ENCODE measurements around the gene HECW1.
"Not testable (repeated sequence)": the region's sequence is repeated elsewhere in the genome, so short reads cannot be mapped to it uniquely, and the experiment has no call there.

Gene HECW1

GRCh38 chr7:43308913-43309705 is 196.7 kb downstream of the HECW1 start:
- no peak for DNase-seq (ENCODE audit: low read depth in 2 of 2)

- DNase-seq (ENCODE audit: low read depth in 2 of 2) = no peak
These were observed 197.2 kb downstream of the HECW1 start for GRCh38 chr7:43309706-43310022.

- DNase-seq (ENCODE audit: low read depth in 2 of 2) = no peak
These were observed 198.6 kb downstream of the HECW1 start for GRCh38 chr7:43311052-43311451.

DNA sequence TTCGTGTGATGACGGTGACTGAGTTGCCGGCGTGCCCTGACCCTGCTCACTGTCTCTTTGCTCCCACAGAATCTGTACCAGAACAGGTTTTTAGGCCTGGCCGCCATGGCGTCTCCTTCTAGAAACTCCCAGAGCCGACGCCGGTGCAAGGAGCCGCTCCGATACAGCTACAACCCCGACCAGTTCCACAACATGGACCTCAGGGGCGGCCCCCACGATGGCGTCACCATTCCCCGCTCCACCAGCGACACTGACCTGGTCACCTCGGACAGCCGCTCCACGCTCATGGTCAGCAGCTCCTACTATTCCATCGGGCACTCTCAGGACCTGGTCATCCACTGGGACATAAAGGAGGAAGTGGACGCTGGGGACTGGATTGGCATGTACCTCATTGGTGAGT is 199.2 kb downstream of the HECW1 start:
- DNase-seq (ENCODE audit: low read depth in 2 of 2) = no peak

DNA sequence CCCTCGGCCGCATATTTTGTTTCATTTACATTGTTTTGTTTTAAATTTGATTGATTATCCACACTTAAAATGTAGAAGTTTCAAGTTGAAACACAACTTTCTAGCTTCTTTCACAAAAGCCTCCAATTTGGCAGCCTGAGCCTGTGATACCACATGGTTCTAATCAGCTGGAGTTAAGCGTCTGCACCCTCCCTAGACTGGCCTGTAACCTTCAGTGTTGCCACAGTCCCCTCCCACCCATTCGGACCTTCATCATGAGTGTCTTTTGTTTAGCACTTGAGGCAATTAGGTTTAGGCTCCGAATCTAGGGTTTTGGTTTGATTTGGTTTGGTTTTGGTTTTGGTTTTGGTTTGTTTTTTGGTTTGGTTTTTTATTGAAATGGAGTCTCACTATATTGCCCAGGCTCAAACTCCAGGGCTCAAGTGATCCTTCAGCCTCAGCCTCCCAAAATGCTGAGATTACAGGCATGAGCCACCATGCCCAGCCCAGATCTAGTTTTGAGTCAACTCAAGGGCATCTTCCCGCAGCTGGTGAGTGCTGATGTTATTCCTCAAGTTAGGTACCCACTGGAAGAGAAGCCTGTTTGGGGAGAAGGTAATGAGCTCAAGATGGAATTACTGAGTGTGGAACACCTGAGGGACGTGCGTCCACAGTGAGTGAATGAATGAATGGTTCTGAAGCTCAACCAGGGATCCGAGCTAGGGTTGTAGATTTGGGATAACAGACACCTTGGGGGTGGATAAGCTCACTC is 201.4 kb downstream of the HECW1 start:
- DNase-seq (ENCODE audit: low read depth in 2 of 2) = no peak

DNA sequence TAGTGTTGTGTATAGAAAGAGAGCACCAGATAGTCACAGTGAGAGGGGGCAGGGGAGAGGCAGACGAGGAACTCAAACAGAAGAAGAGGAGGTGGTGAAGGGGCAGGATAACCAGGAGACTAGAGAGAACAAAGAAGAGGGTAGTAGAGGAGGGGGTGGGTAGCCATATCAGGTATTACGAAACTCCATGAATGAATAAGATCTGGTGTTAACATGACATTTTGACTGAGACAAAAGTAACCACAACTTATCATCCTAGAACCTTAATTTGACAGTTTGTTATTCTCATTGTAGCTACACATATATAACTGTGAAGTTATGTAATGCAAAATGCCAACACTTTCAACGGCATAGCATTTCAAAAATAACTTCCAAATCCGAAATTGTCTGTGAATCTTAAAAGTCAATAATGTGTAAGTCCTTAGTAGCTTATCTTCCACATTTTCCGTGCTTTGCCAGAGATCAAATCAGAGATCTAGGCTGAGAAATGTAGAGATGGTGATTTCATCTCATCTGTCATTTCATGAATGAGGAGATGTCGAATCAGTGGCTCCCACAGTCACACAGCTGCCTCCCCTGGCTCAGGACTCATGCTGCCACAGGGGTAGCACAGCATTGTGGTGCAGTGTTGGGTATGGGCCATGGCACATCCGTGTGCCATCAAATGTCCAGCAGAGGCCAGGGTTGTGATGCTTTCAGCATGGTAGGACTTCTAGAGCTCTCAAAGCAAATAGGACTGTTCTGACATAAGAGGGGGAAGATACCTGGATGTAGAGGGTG is 202.1 kb downstream of the HECW1 start:
- peak in 1 of 2 donors; percentile 11 for DNase-seq (ENCODE audit: low read depth in 2 of 2)

DNA sequence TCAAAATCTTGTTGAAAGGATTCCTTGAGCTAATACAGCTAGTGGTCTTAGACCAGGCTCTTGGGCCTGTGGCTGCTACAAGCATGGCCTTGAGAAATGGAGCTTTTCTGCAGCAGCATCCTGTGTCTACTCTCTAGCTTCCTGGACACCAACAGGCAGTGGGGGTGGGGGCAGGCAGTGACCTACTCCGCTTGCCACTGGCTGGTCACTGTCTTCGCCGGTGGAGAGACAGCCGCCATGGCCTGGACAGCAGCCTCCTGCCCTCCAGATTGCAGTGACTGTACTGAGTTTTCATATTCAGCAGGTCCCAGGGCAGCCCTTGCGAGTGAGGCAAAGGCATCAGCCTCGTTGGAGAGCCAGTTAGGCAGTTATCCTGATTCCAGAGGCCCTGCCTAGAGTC is 204.6 kb downstream of the HECW1 start:
- no peak for DNase-seq (ENCODE audit: low read depth in 2 of 2)

- no peak for DNase-seq (ENCODE audit: low read depth in 2 of 2)
These were observed 205.8 kb downstream of the HECW1 start for GRCh38 chr7:43318188-43318770.

- DNase-seq (ENCODE audit: low read depth in 2 of 2) = no peak
These were observed 213.1 kb downstream of the HECW1 start for GRCh38 chr7:43325595-43325994.

GRCh38 chr7:43328336-43328735 is 215.9 kb downstream of the HECW1 start:
- DNase-seq (ENCODE audit: low read depth in 2 of 2) = no peak

DNA sequence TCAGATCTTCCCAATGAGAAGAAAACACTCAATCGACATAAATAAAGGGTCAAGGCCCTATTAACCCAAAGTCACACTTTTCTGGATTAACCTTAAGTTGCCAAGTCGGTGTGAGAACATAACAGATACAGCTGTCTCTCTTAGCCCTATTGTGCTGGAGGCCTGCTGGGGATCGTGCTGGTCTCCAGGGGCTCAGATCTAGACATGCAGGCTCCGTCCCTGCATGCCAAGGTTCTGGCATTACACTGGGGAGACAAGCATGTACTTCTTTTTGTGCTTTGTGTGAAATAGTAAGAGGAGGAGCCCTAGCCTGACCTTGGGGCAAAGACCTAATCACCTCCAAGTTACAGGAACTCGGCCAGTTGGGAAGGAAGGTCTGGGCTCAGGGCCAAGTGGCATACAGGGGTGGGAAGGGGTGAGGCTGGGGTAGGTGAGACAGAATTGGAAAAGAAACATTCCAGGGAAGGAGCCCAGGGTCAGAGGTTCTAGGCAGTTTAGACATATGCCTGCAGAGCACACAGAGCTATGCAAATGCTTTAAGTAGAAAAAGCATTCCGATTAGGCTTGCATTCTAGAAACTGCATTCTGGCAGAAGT is 216.4 kb downstream of the HECW1 start:
- DNase-seq (ENCODE audit: low read depth in 2 of 2) = no peak

DNA sequence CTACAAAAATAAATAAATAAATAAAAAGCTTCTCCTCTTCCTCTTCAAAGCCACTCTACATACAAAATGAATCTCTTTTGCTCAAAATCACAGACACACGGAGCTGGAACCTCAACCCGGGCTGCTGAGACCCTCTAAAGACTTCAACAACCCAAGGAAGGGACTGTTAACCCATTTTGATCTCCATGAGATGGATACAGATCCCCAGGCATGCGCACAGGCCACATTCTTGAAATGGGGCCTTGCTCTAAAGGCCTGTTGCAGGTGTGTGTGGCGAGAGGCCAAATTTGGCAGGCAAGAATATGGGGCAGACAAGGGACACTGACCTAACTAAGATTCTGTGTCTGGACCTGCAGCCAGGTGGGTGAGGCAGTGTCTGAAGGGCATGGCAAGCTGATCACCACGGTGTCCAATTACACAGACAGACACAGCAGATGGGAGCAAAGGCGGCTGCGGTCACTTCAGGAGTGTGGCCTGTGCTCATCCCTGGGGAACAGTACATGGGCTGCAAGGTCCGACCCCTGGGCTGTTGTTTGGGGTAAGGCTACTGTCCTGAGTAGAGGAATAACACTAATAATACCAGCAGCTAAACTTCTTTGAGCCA is 219.8 kb downstream of the HECW1 start:
- no peak for DNase-seq (ENCODE audit: low read depth in 2 of 2)

- DNase-seq (ENCODE audit: low read depth in 2 of 2) = no peak
These were observed 224.7 kb downstream of the HECW1 start for GRCh38 chr7:43337191-43337590.

DNA sequence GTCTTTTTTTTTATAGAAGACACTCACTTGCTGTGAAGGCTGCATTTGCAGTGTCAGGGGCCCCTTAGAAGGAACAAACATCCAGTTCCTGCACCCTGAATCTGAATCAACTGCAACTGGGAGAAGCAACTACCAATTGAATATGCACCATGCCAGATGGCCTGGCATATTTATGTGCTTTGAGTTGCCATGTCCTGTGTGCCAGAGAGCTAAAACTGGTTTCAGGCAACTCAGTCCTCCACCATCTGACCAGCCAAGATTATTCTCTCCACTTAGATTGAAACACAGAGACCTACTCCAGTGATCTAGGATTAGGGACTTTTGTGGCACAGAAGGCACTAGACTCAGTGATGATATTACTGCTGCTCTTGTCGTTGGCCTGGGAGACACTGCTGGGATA is 225.4 kb downstream of the HECW1 start:
- DNase-seq (ENCODE audit: low read depth in 2 of 2) = no peak

- no peak for DNase-seq (ENCODE audit: low read depth in 2 of 2)
These were observed 228.7 kb downstream of the HECW1 start for GRCh38 chr7:43341132-43341531.

DNA sequence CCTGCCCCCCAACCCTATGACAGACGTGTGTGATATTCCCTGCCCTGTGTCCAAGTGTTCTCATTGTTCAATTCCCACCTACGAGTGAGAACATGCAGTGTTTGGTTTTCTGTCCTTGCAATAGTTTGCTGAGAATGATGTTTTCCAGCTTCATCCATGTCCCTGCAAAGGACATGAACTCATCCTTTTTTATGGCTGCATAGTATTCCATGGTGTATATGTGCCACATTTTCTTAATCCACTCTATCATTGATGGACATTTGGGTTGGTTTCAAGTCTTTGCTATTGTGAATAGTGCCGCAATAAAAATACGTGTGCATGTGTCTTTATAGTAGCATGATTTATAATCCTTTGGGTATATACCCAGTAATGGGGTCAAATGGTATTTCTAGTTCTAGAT is 231.0 kb downstream of the HECW1 start:
- not testable (repeated sequence) for DNase-seq (ENCODE audit: low read depth in 2 of 2)

GRCh38 chr7:43345696-43346095 is 233.2 kb downstream of the HECW1 start:
- DNase-seq (ENCODE audit: low read depth in 2 of 2) = not testable (repeated sequence)

- DNase-seq (ENCODE audit: low read depth in 2 of 2) = no peak
These were observed 239.2 kb downstream of the HECW1 start for GRCh38 chr7:43351683-43352082.

DNA sequence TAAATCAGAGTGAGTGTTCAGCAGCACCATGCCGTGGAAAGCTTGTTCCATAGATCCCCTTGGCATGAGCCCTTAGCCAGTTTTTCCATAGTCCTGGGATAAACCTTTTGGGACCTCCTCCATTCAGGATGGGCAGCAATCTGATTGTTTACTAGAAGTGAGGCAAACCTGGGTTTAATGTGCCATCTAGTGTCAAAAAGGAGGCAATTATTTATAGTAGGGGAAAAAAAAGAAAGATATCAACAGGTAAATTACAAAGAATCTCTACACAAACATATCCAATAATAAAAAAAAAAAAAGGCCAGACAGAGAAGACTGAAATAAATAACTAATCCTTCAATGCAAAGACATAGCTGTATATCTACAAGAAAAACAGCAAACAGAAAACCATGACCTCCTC is 241.5 kb downstream of the HECW1 start:
- no peak for DNase-seq (ENCODE audit: low read depth in 2 of 2)

DNA sequence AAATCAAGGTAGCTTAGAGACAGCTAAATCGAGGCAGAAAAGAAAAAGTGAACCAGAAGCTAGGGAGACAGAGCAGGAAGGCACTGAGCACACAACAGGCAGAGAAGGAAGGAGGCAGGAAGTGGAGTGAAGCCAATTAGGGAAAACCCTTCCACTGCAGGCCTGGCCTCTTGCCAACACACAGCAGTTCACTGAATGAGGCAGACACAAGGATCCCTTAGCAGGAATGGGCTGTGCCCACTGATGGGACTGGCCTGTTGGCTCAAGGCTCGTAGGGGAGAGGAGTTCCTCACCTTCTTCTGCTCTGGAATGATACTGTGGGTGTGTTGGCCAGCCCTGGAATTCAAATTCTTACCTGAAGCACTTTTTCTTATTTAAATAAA is 250.2 kb downstream of the HECW1 start:
- DNase-seq (ENCODE audit: low read depth in 2 of 2) = no peak

GRCh38 chr7:43363035-43363791 is 250.8 kb downstream of the HECW1 start:
- DNase-seq (ENCODE audit: low read depth in 2 of 2) = no peak

All from activated CD4-positive, alpha-beta T cell treated with anti-CD3 and anti-CD28 coated beads for 24 hours (primary cell).